PC-3 (cell line): ENCODE data around the gene ISM1.

Experiments used
- CTCF ChIP-seq: fragments of 300-600 bp; sonication (generic); conservative IDR thresholded peaks from 2 replicates; pipeline ENCODE4 v1.5.1; 2017; ENCODE audit warnings: antibody characterized with exemption, low read depth, mild to moderate bottlenecking, low read length
- EZH2 ChIP-seq: fragments of 300-600 bp; sonication (generic); IDR thresholded peaks from one replicate; pipeline ENCODE4 v1.6.1; 2017; ENCODE audit warnings: antibody characterized with exemption, mild to moderate bottlenecking, low read length; ENCODE audit not compliant: unreplicated experiment
- EZH2phosphoT487 ChIP-seq: fragments of 300-600 bp; sonication (generic); IDR thresholded peaks from 2 replicates; pipeline ENCODE4 v1.6.1; 2018; ENCODE audit warnings: mild to moderate bottlenecking, antibody characterized with exemption, low read length, borderline replicate concordance

- TF ChIP-seq EZH2, result no peak
- TF ChIP-seq EZH2phosphoT487, result no peak
- no peak for TF ChIP-seq CTCF
Measured at GRCh38 chr20:13207016-13207415, 14.1 kb upstream of the ISM1 start.
